Measurements from ENCODE around the gene MLANA. TPM values are rescaled to one million over a fixed set of nuclear protein-coding genes. Genes with fewer than 3 reads are reported as not detected.

The MLANA gene
- polyA plus RNA-seq, 1 donor from 2014 or later, result not detected

DNA sequence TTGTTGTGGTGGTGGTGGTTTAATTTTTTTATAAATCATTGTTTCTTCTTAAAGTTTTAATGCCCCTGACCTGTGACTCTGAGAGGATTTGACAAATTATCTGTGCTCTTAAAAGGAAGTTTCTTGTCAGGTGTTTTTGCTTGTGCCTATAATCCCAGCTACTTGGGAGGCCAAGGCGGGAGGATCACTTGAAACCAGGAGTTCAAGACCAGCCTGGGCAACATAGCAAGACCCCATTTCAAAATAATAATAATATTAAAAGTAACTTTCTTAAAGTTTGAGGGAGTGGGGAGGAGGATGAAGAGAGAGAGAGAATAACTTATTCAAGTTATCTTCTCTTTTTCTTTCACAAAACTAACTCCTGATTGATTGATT is 45.5 kb upstream of the MLANA start:
- Histone ChIP-seq H3K9me2 (ENCODE audit: insufficient read depth, low read length) (no peaks in the 10 kb centered on the region), H3K9ac (ENCODE audit: low read length) (no peak overlapping the region), H3K4me2 (ENCODE audit: low read length) (no peak overlapping the region), H3K4me3 (ENCODE audit: low read length) (no peak overlapping the region), H3F3A (ENCODE audit: insufficient read depth, low read length, poor library complexity, severe bottlenecking) (no peaks in the 10 kb centered on the region), H3K27me3 (ENCODE audit: insufficient read depth, low read depth, low read length) (no peaks in the 10 kb centered on the region), H3K79me2 (replicated peaks; ENCODE audit: insufficient read depth, low read length) (no peaks in the 10 kb centered on the region), H3K27ac (ENCODE audit: low read length) (no peak overlapping the region), H3K36me3 (ENCODE audit: insufficient read depth, low read length) (no peaks in the 10 kb centered on the region), H4K20me1 (ENCODE audit: insufficient read depth) (no peaks in the 10 kb centered on the region), H3K9me3 (ENCODE audit: low read length) (no peaks in the 10 kb centered on the region), H2AFZ (ENCODE audit: low read depth, low read length) (no peak overlapping the region)
- TF ChIP-seq, protein P1, sequence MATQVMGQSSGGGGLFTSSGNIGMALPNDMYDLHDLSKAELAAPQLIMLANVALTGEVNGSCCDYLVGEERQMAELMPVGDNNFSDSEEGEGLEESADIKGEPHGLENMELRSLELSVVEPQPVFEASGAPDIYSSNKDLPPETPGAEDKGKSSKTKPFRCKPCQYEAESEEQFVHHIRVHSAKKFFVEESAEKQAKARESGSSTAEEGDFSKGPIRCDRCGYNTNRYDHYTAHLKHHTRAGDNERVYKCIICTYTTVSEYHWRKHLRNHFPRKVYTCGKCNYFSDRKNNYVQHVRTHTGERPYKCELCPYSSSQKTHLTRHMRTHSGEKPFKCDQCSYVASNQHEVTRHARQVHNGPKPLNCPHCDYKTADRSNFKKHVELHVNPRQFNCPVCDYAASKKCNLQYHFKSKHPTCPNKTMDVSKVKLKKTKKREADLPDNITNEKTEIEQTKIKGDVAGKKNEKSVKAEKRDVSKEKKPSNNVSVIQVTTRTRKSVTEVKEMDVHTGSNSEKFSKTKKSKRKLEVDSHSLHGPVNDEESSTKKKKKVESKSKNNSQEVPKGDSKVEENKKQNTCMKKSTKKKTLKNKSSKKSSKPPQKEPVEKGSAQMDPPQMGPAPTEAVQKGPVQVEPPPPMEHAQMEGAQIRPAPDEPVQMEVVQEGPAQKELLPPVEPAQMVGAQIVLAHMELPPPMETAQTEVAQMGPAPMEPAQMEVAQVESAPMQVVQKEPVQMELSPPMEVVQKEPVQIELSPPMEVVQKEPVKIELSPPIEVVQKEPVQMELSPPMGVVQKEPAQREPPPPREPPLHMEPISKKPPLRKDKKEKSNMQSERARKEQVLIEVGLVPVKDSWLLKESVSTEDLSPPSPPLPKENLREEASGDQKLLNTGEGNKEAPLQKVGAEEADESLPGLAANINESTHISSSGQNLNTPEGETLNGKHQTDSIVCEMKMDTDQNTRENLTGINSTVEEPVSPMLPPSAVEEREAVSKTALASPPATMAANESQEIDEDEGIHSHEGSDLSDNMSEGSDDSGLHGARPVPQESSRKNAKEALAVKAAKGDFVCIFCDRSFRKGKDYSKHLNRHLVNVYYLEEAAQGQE (IDR thresholded peaks at IDR 0.05; ENCODE audit: borderline replicate concordance), result no peak
- TF ChIP-seq RAD21 (conservative IDR thresholded peaks at IDR 0.05) (no peak), TAF1 (IDR thresholded peaks at IDR 0.05; ENCODE audit: low read depth) (no peak), EZH2 (IDR thresholded peaks at IDR 0.05; ENCODE audit: borderline replicate concordance, insufficient read depth, low read length, poor library complexity, severe bottlenecking) (no peak), MXI1 (conservative IDR thresholded peaks at IDR 0.05; ENCODE audit: poor library complexity, severe bottlenecking) (no peak), SMC3 (conservative IDR thresholded peaks at IDR 0.05; ENCODE audit: poor library complexity) (no peak), POLR2AphosphoS5 (IDR thresholded peaks at IDR 0.05) (no peak)
- TF ChIP-seq, protein P2, sequence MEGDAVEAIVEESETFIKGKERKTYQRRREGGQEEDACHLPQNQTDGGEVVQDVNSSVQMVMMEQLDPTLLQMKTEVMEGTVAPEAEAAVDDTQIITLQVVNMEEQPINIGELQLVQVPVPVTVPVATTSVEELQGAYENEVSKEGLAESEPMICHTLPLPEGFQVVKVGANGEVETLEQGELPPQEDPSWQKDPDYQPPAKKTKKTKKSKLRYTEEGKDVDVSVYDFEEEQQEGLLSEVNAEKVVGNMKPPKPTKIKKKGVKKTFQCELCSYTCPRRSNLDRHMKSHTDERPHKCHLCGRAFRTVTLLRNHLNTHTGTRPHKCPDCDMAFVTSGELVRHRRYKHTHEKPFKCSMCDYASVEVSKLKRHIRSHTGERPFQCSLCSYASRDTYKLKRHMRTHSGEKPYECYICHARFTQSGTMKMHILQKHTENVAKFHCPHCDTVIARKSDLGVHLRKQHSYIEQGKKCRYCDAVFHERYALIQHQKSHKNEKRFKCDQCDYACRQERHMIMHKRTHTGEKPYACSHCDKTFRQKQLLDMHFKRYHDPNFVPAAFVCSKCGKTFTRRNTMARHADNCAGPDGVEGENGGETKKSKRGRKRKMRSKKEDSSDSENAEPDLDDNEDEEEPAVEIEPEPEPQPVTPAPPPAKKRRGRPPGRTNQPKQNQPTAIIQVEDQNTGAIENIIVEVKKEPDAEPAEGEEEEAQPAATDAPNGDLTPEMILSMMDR (IDR thresholded peaks at IDR 0.05; ENCODE audit: poor library complexity, severe bottlenecking), result no peak

- Histone ChIP-seq H3K4me2 (ENCODE audit: low read length) (no peak overlapping the region), H4K20me1 (ENCODE audit: insufficient read depth) (no peaks in the 10 kb centered on the region), H3K4me3 (ENCODE audit: low read length) (no peak overlapping the region), H2AFZ (ENCODE audit: low read depth, low read length) (no peak overlapping the region), H3K9ac (ENCODE audit: low read length) (no peak overlapping the region), H3K27ac (ENCODE audit: low read length) (no peak overlapping the region), H3K79me2 (replicated peaks; ENCODE audit: insufficient read depth, low read length) (no peaks in the 10 kb centered on the region), H3K27me3 (ENCODE audit: insufficient read depth, low read depth, low read length) (no peaks in the 10 kb centered on the region), H3K36me3 (ENCODE audit: insufficient read depth, low read length) (no peaks in the 10 kb centered on the region), H3F3A (ENCODE audit: insufficient read depth, low read length, poor library complexity, severe bottlenecking) (no peaks in the 10 kb centered on the region), H3K9me2 (ENCODE audit: insufficient read depth, low read length) (no peaks in the 10 kb centered on the region), H3K9me3 (ENCODE audit: low read length) (no peaks in the 10 kb centered on the region)
- TF ChIP-seq SMC3 (conservative IDR thresholded peaks at IDR 0.05; ENCODE audit: poor library complexity) (no peak), RAD21 (conservative IDR thresholded peaks at IDR 0.05) (no peak), EP300 (conservative IDR thresholded peaks at IDR 0.05; ENCODE audit: poor library complexity, severe bottlenecking) (no peak), POLR2AphosphoS5 (IDR thresholded peaks at IDR 0.05) (no peak), EZH2 (IDR thresholded peaks at IDR 0.05; ENCODE audit: borderline replicate concordance, insufficient read depth, low read length, poor library complexity, severe bottlenecking) (no peak), MXI1 (conservative IDR thresholded peaks at IDR 0.05; ENCODE audit: poor library complexity, severe bottlenecking) (no peak), TAF1 (IDR thresholded peaks at IDR 0.05; ENCODE audit: low read depth) (no peak)
- TF ChIP-seq, protein P2 (IDR thresholded peaks at IDR 0.05; ENCODE audit: poor library complexity, severe bottlenecking), result no peak
- TF ChIP-seq, protein P1 (IDR thresholded peaks at IDR 0.05; ENCODE audit: borderline replicate concordance), result no peak
These were observed 44.6 kb upstream of the MLANA start for GRCh38 chr9:5846096-5846495.
